GM23338 (cell line): ENCODE results near the gene OXGR1. TPM values are rescaled to one million over a fixed set of nuclear protein-coding genes. Genes with fewer than 3 reads are reported as not detected.

Experiments
- ATAC-seq: fragments of 200-7000 bp; cut with Tn5 transposase; 3 replicates; pipeline ENCODE4 v1.9.1; 2020
- DNase-seq: peaks from one replicate; pipeline ENCODE4 v3.0.0-alpha.2; 2015; ENCODE audit warnings: low spot score
- H2AFZ ChIP-seq: fragments of 200-600 bp; sonication (generic); 2 replicates; pipeline ENCODE4 v1.8.0; 2016; ENCODE audit warnings: antibody characterized with exemption, mild to moderate bottlenecking, moderate library complexity
- H3F3A ChIP-seq: fragments of 200-600 bp; sonication (generic); replicated peaks from 2 replicates; pipeline ENCODE4 v1.8.0; 2017; ENCODE audit warnings: antibody characterized with exemption, mixed run types, low read depth
- H3K27ac ChIP-seq: fragments of 200-600 bp; sonication (generic); 2 replicates; pipeline ENCODE4 v1.6.1; 2016; ENCODE audit warnings: low read depth
- H3K27me3 ChIP-seq: fragments of 200-600 bp; sonication (generic); 2 replicates; pipeline ENCODE4 v1.8.0; 2016; ENCODE audit warnings: mild to moderate bottlenecking, mixed run types, moderate library complexity; ENCODE audit not compliant: insufficient read depth
- H3K36me3 ChIP-seq: fragments of 200-600 bp; sonication (generic); 2 replicates; pipeline ENCODE4 v1.8.0; 2016; ENCODE audit warnings: mild to moderate bottlenecking; ENCODE audit not compliant: insufficient read depth
- H3K4me1 ChIP-seq: fragments of 200-600 bp; sonication (generic); 2 replicates; pipeline ENCODE4 v1.8.0; 2016; ENCODE audit warnings: mild to moderate bottlenecking, moderate library complexity; ENCODE audit not compliant: insufficient read depth
- H3K4me2 ChIP-seq: fragments of 200-600 bp; sonication (generic); 2 replicates; pipeline ENCODE4 v1.7.1; 2017; ENCODE audit warnings: mixed run types
- H3K4me3 ChIP-seq: fragments of 200-600 bp; sonication (generic); 2 replicates; pipeline ENCODE4 v1.6.1; 2016; ENCODE audit warnings: mixed run types
- H3K79me2 ChIP-seq: fragments of 200-600 bp; sonication (generic); replicated peaks from 2 replicates; pipeline ENCODE4 v1.8.0; 2017; ENCODE audit warnings: mild to moderate bottlenecking; ENCODE audit not compliant: insufficient read depth
- H3K9me2 ChIP-seq: fragments of 200-600 bp; sonication (generic); 2 replicates; pipeline ENCODE4 v1.8.0; 2017; ENCODE audit not compliant: insufficient read depth
- H4K20me1 ChIP-seq: fragments of 200-600 bp; sonication (generic); replicated peaks from 2 replicates; pipeline ENCODE4 v1.8.0; 2017; ENCODE audit warnings: mild to moderate bottlenecking; ENCODE audit not compliant: insufficient read depth
- H3K27ac Mint-ChIP-seq: 2 replicates; pipeline ENCODE4 v1.8.0; 2020; ENCODE audit warnings: inconsistent platforms, mild to moderate bottlenecking, moderate library complexity, mixed read lengths
- H3K27me3 Mint-ChIP-seq: 3 replicates; pipeline ENCODE4 v1.8.0; 2022; ENCODE audit warnings: low read depth, mild to moderate bottlenecking, moderate library complexity, mixed read lengths, inconsistent platforms; ENCODE audit not compliant: insufficient read depth, poor library complexity
- H3K36me3 Mint-ChIP-seq: 3 replicates; pipeline ENCODE4 v1.8.0; 2021; ENCODE audit warnings: low read depth, mild to moderate bottlenecking, inconsistent platforms, moderate library complexity, mixed read lengths
- H3K4me1 Mint-ChIP-seq: 3 replicates; pipeline ENCODE4 v1.8.0; 2020; ENCODE audit warnings: mild to moderate bottlenecking, inconsistent platforms, mixed read lengths
- H3K4me3 Mint-ChIP-seq: 3 replicates; pipeline ENCODE4 v1.8.0; 2021; ENCODE audit warnings: moderate library complexity, mild to moderate bottlenecking, inconsistent platforms, mixed read lengths
- H3K9me3 Mint-ChIP-seq: 3 replicates; pipeline ENCODE4 v1.8.0; 2020; ENCODE audit warnings: moderate library complexity, mild to moderate bottlenecking, inconsistent platforms, mixed read lengths
- polyA plus RNA-seq: library from polyadenylated mRNA; unstranded; fragments of >200 nt; fragmentation: Nextera tagmentation; extraction: Ambion mirVana; gene quantifications from 2 replicates; pipeline ENCODE4 v1.2.1, GENCODE V29; 2016
- total RNA-seq: library from RNA; depleted of rRNA; stranded (reverse); fragments of >200 nt; shearing (Covaris generic); gene quantifications from 2 replicates; pipeline ENCODE4 v1.2.3, GENCODE V29; 2014
- TF ChIP-seq, protein P1 (sequence below), 2 experiments: fragments of 200-600 bp in 1 of 2; sonication (generic) in 1 of 2; conservative IDR thresholded peaks; 2 replicates each; pipeline versions ENCODE4 v1.5.1 to v1.6.1; 2016 to 2017; ENCODE audit warnings: antibody characterized with exemption in 2 of 2, low read depth in 2 of 2, mild to moderate bottlenecking in 2 of 2, moderate library complexity in 1 of 2
- TF ChIP-seq, protein P2 (sequence below): fragments of 250-450 bp; sonication (Bioruptor Pico); IDR thresholded peaks from 2 replicates; pipeline ENCODE4 v1.5.0; 2020; ENCODE audit warnings: mild to moderate bottlenecking, moderate library complexity

OXGR1 gene
- total and polyA plus RNA-seq, 2 experiments from 2014 or later, result 0.29 to 0.80 TPM

DNA sequence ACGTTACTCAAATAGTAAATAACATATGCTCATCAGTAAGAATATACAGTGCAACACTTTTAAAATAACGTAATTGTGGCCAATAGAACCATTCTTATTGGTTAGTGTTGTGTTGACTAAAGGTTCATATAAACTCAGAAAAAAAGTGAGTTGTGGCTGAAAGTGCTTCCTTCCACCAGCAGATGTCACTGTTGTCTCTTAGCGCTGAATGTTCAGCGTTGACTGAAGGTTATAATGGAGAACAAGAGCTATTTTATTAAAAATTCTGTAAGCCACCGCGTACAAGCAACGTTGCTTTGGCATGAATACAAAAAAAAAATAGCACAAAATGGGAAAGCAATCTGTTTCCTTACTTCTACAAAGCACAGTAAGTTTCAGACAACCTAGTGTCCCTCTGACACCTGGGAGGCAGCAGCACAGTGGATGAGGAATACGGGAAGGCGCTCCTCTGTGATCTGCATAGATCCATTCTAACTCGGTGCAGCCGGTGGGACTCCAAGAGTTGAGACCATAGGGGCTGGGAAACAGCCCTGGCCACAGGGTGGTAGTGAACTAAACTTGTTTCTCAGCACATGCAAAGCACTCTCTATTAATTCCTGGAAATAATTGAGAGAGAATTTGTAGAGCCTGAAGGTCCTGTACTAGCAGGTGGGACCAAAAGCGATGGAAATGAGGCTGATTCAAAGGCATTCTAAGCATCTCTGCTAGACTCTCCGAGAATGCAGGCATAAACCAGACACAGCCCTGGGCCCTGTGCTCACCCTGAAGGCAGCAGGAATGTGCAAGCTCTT is 23.9 kb upstream of the OXGR1 start:
- ATAC-seq (peak; percentile 98), DNase-seq (peak; percentile 75)
- Mint-ChIP-seq H3K36me3 (no peaks in the 10 kb centered on the region), H3K4me3 (peak overlapping the region; percentile 52; the same call in 2 of the 3 replicates), H3K4me1 (peaks cover 6% of the 10 kb centered on the region; the same call in 2 of the 3 replicates), H3K27ac (no peak overlapping the region), H3K27me3 (no peaks in the 10 kb centered on the region), H3K9me3 (no peaks in the 10 kb centered on the region)
- Histone ChIP-seq H4K20me1 (no peaks in the 10 kb centered on the region), H3F3A (no peaks in the 10 kb centered on the region), H3K4me2 (peak overlapping the region; percentile 63), H3K4me1 (no peaks in the 10 kb centered on the region), H3K27me3 (no peaks in the 10 kb centered on the region), H3K9me2 (no peaks in the 10 kb centered on the region), H2AFZ (0 out of 2 replicates have a peak overlapping the region, but pooled peaks have one; percentile 3), H3K79me2 (no peaks in the 10 kb centered on the region), H3K27ac (no peak overlapping the region), H3K36me3 (no peaks in the 10 kb centered on the region), H3K4me3 (peak overlapping the region; percentile 37; the same call in 1 of the 2 replicates)
- TF ChIP-seq, protein P1, sequence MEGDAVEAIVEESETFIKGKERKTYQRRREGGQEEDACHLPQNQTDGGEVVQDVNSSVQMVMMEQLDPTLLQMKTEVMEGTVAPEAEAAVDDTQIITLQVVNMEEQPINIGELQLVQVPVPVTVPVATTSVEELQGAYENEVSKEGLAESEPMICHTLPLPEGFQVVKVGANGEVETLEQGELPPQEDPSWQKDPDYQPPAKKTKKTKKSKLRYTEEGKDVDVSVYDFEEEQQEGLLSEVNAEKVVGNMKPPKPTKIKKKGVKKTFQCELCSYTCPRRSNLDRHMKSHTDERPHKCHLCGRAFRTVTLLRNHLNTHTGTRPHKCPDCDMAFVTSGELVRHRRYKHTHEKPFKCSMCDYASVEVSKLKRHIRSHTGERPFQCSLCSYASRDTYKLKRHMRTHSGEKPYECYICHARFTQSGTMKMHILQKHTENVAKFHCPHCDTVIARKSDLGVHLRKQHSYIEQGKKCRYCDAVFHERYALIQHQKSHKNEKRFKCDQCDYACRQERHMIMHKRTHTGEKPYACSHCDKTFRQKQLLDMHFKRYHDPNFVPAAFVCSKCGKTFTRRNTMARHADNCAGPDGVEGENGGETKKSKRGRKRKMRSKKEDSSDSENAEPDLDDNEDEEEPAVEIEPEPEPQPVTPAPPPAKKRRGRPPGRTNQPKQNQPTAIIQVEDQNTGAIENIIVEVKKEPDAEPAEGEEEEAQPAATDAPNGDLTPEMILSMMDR (conservative IDR thresholded peaks at IDR 0.05; ENCODE audit: low read depth in 2 of 2), result peak; percentile 84 to 95
- TF ChIP-seq, protein P2, sequence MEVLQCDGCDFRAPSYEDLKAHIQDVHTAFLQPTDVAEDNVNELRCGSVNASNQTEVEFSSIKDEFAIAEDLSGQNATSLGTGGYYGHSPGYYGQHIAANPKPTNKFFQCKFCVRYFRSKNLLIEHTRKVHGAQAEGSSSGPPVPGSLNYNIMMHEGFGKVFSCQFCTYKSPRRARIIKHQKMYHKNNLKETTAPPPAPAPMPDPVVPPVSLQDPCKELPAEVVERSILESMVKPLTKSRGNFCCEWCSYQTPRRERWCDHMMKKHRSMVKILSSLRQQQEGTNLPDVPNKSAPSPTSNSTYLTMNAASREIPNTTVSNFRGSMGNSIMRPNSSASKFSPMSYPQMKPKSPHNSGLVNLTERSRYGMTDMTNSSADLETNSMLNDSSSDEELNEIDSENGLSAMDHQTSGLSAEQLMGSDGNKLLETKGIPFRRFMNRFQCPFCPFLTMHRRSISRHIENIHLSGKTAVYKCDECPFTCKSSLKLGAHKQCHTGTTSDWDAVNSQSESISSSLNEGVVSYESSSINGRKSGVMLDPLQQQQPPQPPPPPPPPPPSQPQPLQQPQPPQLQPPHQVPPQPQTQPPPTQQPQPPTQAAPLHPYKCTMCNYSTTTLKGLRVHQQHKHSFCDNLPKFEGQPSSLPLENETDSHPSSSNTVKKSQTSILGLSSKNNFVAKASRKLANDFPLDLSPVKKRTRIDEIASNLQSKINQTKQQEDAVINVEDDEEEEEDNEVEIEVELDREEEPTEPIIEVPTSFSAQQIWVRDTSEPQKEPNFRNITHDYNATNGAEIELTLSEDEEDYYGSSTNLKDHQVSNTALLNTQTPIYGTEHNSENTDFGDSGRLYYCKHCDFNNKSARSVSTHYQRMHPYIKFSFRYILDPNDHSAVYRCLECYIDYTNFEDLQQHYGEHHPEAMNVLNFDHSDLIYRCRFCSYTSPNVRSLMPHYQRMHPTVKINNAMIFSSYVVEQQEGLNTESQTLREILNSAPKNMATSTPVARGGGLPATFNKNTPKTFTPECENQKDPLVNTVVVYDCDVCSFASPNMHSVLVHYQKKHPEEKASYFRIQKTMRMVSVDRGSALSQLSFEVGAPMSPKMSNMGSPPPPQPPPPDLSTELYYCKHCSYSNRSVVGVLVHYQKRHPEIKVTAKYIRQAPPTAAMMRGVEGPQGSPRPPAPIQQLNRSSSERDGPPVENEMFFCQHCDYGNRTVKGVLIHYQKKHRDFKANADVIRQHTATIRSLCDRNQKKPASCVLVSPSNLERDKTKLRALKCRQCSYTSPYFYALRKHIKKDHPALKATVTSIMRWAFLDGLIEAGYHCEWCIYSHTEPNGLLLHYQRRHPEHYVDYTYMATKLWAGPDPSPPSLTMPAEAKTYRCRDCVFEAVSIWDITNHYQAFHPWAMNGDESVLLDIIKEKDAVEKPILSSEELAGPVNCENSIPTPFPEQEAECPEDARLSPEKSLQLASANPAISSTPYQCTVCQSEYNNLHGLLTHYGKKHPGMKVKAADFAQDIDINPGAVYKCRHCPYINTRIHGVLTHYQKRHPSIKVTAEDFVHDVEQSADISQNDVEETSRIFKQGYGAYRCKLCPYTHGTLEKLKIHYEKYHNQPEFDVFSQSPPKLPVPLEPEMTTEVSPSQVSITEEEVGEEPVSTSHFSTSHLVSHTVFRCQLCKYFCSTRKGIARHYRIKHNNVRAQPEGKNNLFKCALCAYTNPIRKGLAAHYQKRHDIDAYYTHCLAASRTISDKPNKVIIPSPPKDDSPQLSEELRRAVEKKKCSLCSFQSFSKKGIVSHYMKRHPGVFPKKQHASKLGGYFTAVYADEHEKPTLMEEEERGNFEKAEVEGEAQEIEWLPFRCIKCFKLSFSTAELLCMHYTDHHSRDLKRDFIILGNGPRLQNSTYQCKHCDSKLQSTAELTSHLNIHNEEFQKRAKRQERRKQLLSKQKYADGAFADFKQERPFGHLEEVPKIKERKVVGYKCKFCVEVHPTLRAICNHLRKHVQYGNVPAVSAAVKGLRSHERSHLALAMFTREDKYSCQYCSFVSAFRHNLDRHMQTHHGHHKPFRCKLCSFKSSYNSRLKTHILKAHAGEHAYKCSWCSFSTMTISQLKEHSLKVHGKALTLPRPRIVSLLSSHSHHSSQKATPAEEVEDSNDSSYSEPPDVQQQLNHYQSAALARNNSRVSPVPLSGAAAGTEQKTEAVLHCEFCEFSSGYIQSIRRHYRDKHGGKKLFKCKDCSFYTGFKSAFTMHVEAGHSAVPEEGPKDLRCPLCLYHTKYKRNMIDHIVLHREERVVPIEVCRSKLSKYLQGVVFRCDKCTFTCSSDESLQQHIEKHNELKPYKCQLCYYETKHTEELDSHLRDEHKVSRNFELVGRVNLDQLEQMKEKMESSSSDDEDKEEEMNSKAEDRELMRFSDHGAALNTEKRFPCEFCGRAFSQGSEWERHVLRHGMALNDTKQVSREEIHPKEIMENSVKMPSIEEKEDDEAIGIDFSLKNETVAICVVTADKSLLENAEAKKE (CRISPR knock-in tag), result no peak
